ENCODE results near the gene CDO1. TPM values are rescaled to one million over a fixed set of nuclear protein-coding genes. Genes with fewer than 3 reads are reported as not detected.
A peak's percentile ranks its signal among the peaks of the same experiment; 100 is the strongest.

CDO1 gene
- total and polyA plus RNA-seq, 8 donors: 1.9 to 19.7 (median 5.6) TPM

DNA sequence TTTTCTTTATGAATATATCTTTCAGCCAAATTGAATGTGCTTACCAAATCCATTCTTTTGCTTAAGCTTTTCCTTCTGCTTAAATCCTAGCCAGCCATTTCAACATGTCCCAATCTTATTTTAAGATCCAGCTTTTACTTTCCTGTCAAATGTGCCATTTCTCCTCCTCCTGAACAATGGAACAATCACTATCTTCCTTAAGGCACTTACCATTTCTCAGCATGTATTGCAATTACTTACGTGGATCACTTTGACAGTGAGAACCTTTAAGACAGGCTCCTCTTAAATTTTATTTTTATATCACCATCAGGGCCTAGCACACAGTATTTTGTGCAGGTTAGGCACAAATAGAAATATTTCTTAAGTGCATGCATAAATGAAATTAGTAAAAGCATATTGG is 4.4 kb upstream of the CDO1 start:
- intact Hi-C loops (cut with DNase I): loop anchor here in 1 of 3 donors (10.0 kb wide), 1 partner anchor 176 kb away; no protein-coding TSS in a partner anchor
- Histone ChIP-seq H3K4me1 (no peaks in the 10 kb centered on the region), H3K4me3 (no peak overlapping the region), H3K9me3 (no peaks in the 10 kb centered on the region), H3K27ac (no peak overlapping the region), H3K36me3 (no peaks in the 10 kb centered on the region), H3K27me3 (no peaks in the 10 kb centered on the region)
- ATAC-seq (no peak), FAIRE-seq (no peak), DNase-seq (no peak)
- WGBS, 2 donors: 84 to 98% methylated on average over 1 of the region's 1 CpG
- TF ChIP-seq, protein P1, sequence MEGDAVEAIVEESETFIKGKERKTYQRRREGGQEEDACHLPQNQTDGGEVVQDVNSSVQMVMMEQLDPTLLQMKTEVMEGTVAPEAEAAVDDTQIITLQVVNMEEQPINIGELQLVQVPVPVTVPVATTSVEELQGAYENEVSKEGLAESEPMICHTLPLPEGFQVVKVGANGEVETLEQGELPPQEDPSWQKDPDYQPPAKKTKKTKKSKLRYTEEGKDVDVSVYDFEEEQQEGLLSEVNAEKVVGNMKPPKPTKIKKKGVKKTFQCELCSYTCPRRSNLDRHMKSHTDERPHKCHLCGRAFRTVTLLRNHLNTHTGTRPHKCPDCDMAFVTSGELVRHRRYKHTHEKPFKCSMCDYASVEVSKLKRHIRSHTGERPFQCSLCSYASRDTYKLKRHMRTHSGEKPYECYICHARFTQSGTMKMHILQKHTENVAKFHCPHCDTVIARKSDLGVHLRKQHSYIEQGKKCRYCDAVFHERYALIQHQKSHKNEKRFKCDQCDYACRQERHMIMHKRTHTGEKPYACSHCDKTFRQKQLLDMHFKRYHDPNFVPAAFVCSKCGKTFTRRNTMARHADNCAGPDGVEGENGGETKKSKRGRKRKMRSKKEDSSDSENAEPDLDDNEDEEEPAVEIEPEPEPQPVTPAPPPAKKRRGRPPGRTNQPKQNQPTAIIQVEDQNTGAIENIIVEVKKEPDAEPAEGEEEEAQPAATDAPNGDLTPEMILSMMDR (IDR thresholded peaks at IDR 0.05): no peak

DNA sequence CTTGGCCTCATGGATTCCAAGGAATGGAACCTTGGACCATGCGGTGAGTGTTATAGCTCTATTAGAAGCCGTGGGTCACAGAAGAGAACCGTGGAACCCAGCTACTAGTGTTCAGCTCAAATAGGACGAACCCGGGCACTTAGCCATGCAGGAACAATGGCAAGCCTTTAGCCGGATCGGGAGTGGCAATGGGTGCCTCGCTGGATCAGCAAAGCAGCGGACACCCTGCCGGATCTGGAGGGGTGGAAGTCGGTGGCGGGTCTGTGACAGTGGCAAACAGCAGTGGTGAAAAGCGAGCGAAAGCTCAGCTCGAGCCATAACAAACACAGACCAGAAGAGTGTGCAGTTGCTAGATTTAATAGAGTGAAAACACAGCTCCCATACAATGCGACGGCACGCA is 2.4 kb upstream of the CDO1 start:
- Histone ChIP-seq H3K4me3 (no peak overlapping the region), H3K4me1 (no peaks in the 10 kb centered on the region)
- no peak for FAIRE-seq

DNA sequence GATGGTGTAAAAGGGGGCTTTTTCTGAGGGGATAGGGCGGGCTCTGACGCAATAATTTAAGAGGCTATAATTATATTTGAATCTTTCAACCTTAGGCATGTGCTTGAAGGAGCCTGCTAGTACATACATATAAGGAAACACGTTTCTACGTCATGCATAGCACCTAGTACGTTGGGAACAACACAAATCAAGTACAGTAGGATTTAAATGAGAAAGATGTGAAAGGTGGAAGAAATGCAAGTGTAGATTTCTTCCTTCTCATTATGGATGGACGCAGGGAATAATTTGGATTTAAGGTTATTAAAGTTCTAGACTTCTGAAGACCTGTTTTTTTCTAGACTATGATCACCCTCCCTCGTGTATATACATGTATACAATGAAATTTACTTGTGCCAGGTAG is 927 bp upstream of the CDO1 start:
- intact Hi-C loops (cut with DNase I): loop anchor here in 1 of 3 donors (10.0 kb wide), 1 partner anchor 173 kb away; no protein-coding TSS in a partner anchor
- FAIRE-seq: no peak
- no peak overlapping the region for H3K4me3 ChIP-seq
- no peak overlapping the region for H3K27ac ChIP-seq
- no peak for DNase-seq
- H3K4me1 ChIP-seq: no peaks in the 10 kb centered on the region
- 79% methylated on average over 7 of the region's 7 CpGs for WGBS, 2 donors
- no peaks in the 10 kb centered on the region for H3K27me3 ChIP-seq
- no peak for ATAC-seq
- H3K9me3 ChIP-seq: no peaks in the 10 kb centered on the region
- TF ChIP-seq, protein P1 (IDR thresholded peaks at IDR 0.05): no peak
- H3K36me3 ChIP-seq: no peaks in the 10 kb centered on the region

More for the DNA sequence above, 2.4 kb upstream of the CDO1 start:
- no peaks in the 10 kb centered on the region for H3K27me3 ChIP-seq
- ATAC-seq (no peak), DNase-seq (peak in 1 of 6 donors; percentile 34)
- H3K36me3 ChIP-seq: no peaks in the 10 kb centered on the region
- no peaks in the 10 kb centered on the region for H3K9me3 ChIP-seq
- intact Hi-C loops (cut with DNase I): loop anchor here in 1 of 3 donors (10.0 kb wide), 1 partner anchor 174 kb away; no protein-coding TSS in a partner anchor
- TF ChIP-seq, protein P1 (IDR thresholded peaks at IDR 0.05): no peak
- H3K27ac ChIP-seq: no peak overlapping the region
- WGBS, 2 donors: 87 to 93% methylated on average over 18 of the region's 18 CpGs

DNA sequence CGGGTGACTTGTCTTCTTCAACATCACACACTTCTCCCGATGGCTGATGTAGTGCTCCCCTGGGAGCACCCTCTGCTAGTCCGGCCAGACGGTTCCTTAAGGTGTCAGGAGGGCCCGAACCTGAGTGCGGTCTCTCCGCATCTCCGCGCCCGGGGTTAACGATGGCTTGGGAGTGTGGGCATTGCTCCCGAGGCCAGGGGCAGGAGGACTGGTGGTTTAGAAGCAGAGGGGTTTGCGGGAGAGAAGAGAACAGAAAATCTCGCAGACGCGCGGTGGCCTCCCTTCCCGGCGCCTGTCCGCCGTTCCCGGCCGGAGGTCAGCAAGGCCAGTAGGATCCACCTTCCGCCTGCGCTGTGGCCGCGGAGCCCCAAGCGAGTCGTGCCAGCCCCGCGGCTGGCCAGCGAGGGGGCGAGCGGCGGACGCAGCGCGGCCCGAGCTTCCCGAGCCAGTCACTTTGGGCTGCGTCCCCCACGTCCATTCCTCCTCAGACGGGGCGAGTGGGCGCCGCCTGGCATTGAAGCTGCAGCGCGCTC is 700 bp downstream of the CDO1 start:
- ATAC-seq (peak; percentile 45 to 61 (median 58)), FAIRE-seq (no peak), DNase-seq (peak in 3 of 6 donors; percentile 11 to 64 (median 46))
- peak overlapping the region in 3 of 4 donors; percentile 70 to 87 (median 73) for H3K27ac ChIP-seq
- H3K27me3 ChIP-seq: no peaks in the 10 kb centered on the region
- TF ChIP-seq, protein P1 (IDR thresholded peaks at IDR 0.05): no peak
- no peaks in the 10 kb centered on the region for H3K4me1 ChIP-seq
- intact Hi-C loops (cut with DNase I): loop anchor here in 1 of 3 donors (10.0 kb wide), 1 partner anchor 171 kb away; no protein-coding TSS in a partner anchor
- H3K9me3 ChIP-seq: no peaks in the 10 kb centered on the region
- no peaks in the 10 kb centered on the region for H3K36me3 ChIP-seq
- WGBS, 2 donors: 2% methylated on average over 31 to 48 of the region's 48 CpGs
- peak overlapping the region; percentile 29 to 53 (median 37) for H3K4me3 ChIP-seq
